ENCODE data around the gene PHLDA2.

DNA sequence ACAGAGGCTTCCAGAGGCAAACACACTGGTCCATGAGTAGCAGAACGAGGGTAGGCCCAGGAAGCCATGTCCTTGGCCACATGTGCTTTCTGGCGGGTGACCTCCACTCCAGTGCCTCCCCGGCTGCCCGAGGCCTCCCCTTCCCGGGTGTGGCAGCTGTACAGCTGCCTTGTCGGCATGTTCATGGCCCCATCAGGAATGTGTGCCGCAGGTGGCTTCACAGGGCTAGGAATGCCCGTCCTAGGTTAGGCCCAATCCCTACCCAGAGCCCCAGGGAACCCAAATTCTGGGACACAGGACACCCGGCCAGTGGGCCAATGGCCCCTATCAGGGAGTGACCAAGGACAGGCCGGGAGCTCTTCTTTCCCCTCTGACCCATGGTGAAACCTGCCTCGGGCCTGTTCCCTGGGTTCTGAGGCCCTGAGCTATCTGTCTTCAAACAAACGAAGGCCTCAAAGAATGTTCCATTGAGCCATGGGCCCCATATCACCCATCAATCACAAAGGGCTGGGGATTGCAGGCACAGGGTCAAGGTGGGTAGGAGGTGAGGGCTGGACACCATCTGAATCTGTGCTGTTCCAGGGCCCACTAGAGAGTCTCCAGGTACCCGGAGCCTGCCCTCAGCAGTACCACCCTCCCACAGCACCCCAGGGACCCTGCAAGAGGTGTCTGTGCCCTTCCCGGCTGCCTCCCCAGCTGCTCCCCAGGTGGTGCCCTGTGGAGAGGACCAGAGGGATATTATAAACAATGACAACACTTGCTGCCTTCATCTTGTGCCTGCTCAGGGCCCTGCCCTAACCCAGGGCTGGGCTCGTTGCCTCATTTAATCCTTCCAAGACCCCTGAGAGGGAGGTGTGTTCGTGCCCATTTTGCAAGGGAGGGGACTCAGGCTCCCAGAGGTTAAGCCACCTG, 39.6 kb downstream of the PHLDA2 start:
- TF ChIP-seq, protein P1, sequence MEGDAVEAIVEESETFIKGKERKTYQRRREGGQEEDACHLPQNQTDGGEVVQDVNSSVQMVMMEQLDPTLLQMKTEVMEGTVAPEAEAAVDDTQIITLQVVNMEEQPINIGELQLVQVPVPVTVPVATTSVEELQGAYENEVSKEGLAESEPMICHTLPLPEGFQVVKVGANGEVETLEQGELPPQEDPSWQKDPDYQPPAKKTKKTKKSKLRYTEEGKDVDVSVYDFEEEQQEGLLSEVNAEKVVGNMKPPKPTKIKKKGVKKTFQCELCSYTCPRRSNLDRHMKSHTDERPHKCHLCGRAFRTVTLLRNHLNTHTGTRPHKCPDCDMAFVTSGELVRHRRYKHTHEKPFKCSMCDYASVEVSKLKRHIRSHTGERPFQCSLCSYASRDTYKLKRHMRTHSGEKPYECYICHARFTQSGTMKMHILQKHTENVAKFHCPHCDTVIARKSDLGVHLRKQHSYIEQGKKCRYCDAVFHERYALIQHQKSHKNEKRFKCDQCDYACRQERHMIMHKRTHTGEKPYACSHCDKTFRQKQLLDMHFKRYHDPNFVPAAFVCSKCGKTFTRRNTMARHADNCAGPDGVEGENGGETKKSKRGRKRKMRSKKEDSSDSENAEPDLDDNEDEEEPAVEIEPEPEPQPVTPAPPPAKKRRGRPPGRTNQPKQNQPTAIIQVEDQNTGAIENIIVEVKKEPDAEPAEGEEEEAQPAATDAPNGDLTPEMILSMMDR (IDR thresholded peaks at IDR 0.05), result no peak
- TF ChIP-seq POLR2A (IDR thresholded peaks at IDR 0.05), result no peak
